T-helper 1 cell treated with Interleukin-12 subunit alpha and Interleukin-12 subunit beta and Interleukin-4 antibody, amounts not matched to agents 30 ng/mL and 1 ng/mL, for 36 hours (primary cell): Measurements from ENCODE around the gene SOX12. TPM values are rescaled to one million over a fixed set of nuclear protein-coding genes. Genes with fewer than 3 reads are reported as not detected.

Source experiments
- intact Hi-C: fragments of 100-400 bp; cut with micrococcal nuclease; formaldehyde crosslinking; loops from one replicate; pipeline ENCODE4 v1.15.1; 2024
- total RNA-seq: library from RNA; stranded (reverse); gene quantifications from 2 replicates; pipeline ENCODE4 v1.2.3, GENCODE V29; 2022

The SOX12 gene
- total RNA-seq, 1 donor from 2014 or later, result 2.4 TPM

GRCh38 chr20:300345-300990 is 24.9 kb upstream of the SOX12 start:
- intact Hi-C loops, result no loop called here

GRCh38 chr20:301886-302848 is 23.2 kb upstream of the SOX12 start:
- intact Hi-C loops, result no loop called here

- intact Hi-C loops, result no loop called here
Measured at GRCh38 chr20:305745-306144, 19.6 kb upstream of the SOX12 start.

- intact Hi-C loops, result no loop called here
Measured at GRCh38 chr20:308427-309038, 16.8 kb upstream of the SOX12 start.

- intact Hi-C loops, result no loop called here
Measured at GRCh38 chr20:309306-309840, 16.0 kb upstream of the SOX12 start.

GRCh38 chr20:309841-310644 is 15.3 kb upstream of the SOX12 start:
- intact Hi-C loops, result loop anchor here (1.0 kb wide), 3 partner anchors 12 to 20 kb away; partner anchors contain the start of genes C20orf96 and SOX12

GRCh38 chr20:310645-311044 is 14.7 kb upstream of the SOX12 start:
- intact Hi-C loops, result loop anchor here (1.0 kb wide), 3 partner anchors 12 to 20 kb away; partner anchors contain the start of genes C20orf96 and SOX12

- intact Hi-C loops, result no loop called here
Measured at GRCh38 chr20:311609-312008, 13.7 kb upstream of the SOX12 start.

GRCh38 chr20:312067-312466 is 13.3 kb upstream of the SOX12 start:
- intact Hi-C loops, result no loop called here

GRCh38 chr20:312866-313265 is 12.5 kb upstream of the SOX12 start:
- intact Hi-C loops, result no loop called here

GRCh38 chr20:313402-313801 is 11.9 kb upstream of the SOX12 start:
- intact Hi-C loops, result no loop called here

GRCh38 chr20:313948-314347 is 11.4 kb upstream of the SOX12 start:
- intact Hi-C loops, result no loop called here

- intact Hi-C loops, result no loop called here
Measured at GRCh38 chr20:316316-317068, 8.9 kb upstream of the SOX12 start.

GRCh38 chr20:324177-325044 is 941 bp upstream of the SOX12 start:
- intact Hi-C loops, result loop anchor here (1.0 to 10.0 kb wide), 8 partner anchors 14 to 520 kb away; partner anchors contain the start of genes C20orf96, CSNK2A1, RBCK1 and ZCCHC3

GRCh38 chr20:325889-326644 is 715 bp downstream of the SOX12 start:
- intact Hi-C loops, result loop anchor here (1.0 to 10.0 kb wide), 8 partner anchors 16 to 519 kb away; partner anchors contain the start of genes C20orf96, CSNK2A1, RBCK1 and ZCCHC3

GRCh38 chr20:326645-327185 is 1.4 kb downstream of the SOX12 start:
- intact Hi-C loops, result loop anchor here (1.0 to 10.0 kb wide), 2 partner anchors 136 to 518 kb away; partner anchors contain the start of gene TBC1D20

GRCh38 chr20:327186-328026 is 2.1 kb downstream of the SOX12 start:
- intact Hi-C loops, result loop anchor here (1.0 to 10.0 kb wide), 2 partner anchors 135 to 517 kb away; partner anchors contain the start of gene TBC1D20
